Activated CD8-positive, alpha-beta T cell treated with anti-CD3 and anti-CD28 coated beads, Interleukin-2, amount 10 ng/mL, durations not matched to agents 7 days and 5 days (primary cell): Measurements from ENCODE around the gene ZNF385D. TPM values are rescaled to one million over a fixed set of nuclear protein-coding genes. Genes with fewer than 3 reads are reported as not detected.

Source experiments
- ATAC-seq: fragments of 150-1000 bp; cut with Tn5 transposase; one replicate; pipeline ENCODE4 v1.10.0; 2021; ENCODE audit warnings: moderate library complexity
- CTCF ChIA-PET: fragments of 350-600 bp; sonication (Branson Sonifier 250); formaldehyde crosslinking; loops from one replicate; lab custom pipeline; 2021; ENCODE audit warnings: antibody characterized with exemption; lab: Charles Lee
- POLR2A ChIA-PET: fragments of 350-600 bp; sonication (Branson Sonifier 250); formaldehyde crosslinking; loops from one replicate; lab custom pipeline; 2021; ENCODE audit warnings: antibody characterized with exemption; lab: Charles Lee
- DNase-seq: peaks from one replicate; pipeline ENCODE4 v3.0.0-alpha.2; 2020
- H3K27ac Mint-ChIP-seq: one replicate; pipeline ENCODE4 v1.8.0; 2021; ENCODE audit warnings: mild to moderate bottlenecking, mixed read lengths
- H3K27me3 Mint-ChIP-seq: one replicate; pipeline ENCODE4 v1.8.0; 2021; ENCODE audit warnings: low read depth, mixed read lengths
- H3K36me3 Mint-ChIP-seq: one replicate; pipeline ENCODE4 v1.8.0; 2021; ENCODE audit warnings: low read depth, mixed read lengths
- H3K4me1 Mint-ChIP-seq: one replicate; pipeline ENCODE4 v1.8.0; 2021; ENCODE audit warnings: low read depth, mixed read lengths
- H3K4me3 Mint-ChIP-seq: one replicate; pipeline ENCODE4 v1.8.0; 2021; ENCODE audit warnings: mild to moderate bottlenecking, mixed read lengths
- H3K9me3 Mint-ChIP-seq: one replicate; pipeline ENCODE4 v1.8.0; 2022; ENCODE audit warnings: mixed read lengths; ENCODE audit not compliant: insufficient read depth
- total RNA-seq, 2 experiments: library from RNA; stranded (reverse); gene quantifications; one replicate each; pipeline ENCODE4 v1.2.3, GENCODE V29; 2021

Gene ZNF385D
- total RNA-seq, 2 experiments from 2014 or later: not detected

DNA sequence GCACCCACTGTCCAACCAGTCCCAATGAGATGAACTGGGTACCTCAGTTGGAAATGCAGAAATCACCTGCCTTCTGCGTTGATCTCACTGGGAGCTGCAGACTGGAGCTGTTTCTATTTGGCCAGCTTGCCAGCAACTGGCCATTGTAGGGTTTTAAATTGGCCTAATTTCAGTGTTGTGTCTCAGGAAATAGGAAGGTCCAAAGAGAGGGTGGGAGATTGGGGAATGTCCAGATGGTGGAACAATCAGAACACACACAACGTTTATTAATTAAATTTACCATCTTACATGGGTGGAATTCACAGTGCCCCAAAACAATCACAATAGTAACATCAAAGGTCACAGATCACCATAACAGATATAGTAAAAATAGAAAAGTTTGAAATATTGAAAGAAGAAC, 189.5 kb downstream of the ZNF385D start:
- Mint-ChIP-seq H3K27me3 (no peaks in the 10 kb centered on the region), H3K36me3 (no peaks in the 10 kb centered on the region), H3K9me3 (peaks cover 13% of the 10 kb centered on the region), H3K4me3 (no peak overlapping the region), H3K4me1 (no peaks in the 10 kb centered on the region), H3K27ac (no peak overlapping the region)
- ATAC-seq: no peak
- no peak for DNase-seq
- ChIA-PET CTCF (no interaction called here), POLR2A (no interaction called here)

DNA sequence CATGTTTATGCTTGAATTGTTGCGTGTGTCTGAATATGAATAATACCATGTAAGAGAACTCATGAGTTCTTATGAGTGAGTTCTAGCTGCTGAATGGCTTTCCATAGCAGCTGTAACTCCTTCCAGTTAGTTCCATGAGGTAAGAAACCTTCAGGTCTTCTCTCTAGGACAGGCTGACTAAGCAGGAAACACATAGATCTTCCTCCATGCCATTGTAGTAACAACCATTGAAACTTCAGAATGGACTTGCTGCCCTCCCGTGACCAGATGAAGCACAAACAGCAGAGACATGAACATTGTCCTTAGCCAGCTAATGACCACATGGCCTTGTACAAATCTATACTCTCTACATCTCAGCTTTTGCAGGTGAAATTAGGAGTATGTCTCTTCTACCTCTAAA, 200.0 kb downstream of the ZNF385D start:
- POLR2A ChIA-PET: no interaction called here
- Mint-ChIP-seq H3K36me3 (no peaks in the 10 kb centered on the region), H3K4me1 (no peaks in the 10 kb centered on the region), H3K4me3 (no peak overlapping the region), H3K27ac (no peak overlapping the region), H3K9me3 (peaks cover 8% of the 10 kb centered on the region), H3K27me3 (no peaks in the 10 kb centered on the region)
- ATAC-seq: no peak
- CTCF ChIA-PET: no interaction called here
- no peak for DNase-seq

DNA sequence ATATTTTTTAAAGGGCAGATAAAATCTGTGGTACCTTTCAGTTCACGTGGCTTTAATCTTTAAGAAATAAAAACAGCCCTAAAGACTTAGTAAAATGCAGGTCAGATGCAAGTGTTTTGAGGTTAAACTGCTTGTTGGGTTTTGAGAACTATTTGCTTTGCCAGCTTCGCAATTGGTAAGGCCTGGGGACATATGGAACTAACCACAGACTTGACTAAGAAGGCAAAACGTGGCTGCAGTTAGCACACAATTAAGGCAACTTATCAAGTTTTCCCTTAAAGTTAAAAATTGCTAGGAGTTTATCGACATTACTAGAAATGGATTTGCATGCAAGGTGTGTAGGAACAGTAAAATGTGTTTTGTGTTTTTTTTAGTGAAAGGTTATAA, 206.9 kb downstream of the ZNF385D start:
- ChIA-PET CTCF (no interaction called here), POLR2A (no interaction called here)
- no peak for ATAC-seq
- no peaks in the 10 kb centered on the region for H3K27me3 Mint-ChIP-seq
- no peaks in the 10 kb centered on the region for H3K4me1 Mint-ChIP-seq
- DNase-seq: no peak
- no peaks in the 10 kb centered on the region for H3K36me3 Mint-ChIP-seq
- H3K27ac Mint-ChIP-seq: no peak overlapping the region
- no peak overlapping the region for H3K4me3 Mint-ChIP-seq
- H3K9me3 Mint-ChIP-seq: peaks cover 12% of the 10 kb centered on the region

DNA sequence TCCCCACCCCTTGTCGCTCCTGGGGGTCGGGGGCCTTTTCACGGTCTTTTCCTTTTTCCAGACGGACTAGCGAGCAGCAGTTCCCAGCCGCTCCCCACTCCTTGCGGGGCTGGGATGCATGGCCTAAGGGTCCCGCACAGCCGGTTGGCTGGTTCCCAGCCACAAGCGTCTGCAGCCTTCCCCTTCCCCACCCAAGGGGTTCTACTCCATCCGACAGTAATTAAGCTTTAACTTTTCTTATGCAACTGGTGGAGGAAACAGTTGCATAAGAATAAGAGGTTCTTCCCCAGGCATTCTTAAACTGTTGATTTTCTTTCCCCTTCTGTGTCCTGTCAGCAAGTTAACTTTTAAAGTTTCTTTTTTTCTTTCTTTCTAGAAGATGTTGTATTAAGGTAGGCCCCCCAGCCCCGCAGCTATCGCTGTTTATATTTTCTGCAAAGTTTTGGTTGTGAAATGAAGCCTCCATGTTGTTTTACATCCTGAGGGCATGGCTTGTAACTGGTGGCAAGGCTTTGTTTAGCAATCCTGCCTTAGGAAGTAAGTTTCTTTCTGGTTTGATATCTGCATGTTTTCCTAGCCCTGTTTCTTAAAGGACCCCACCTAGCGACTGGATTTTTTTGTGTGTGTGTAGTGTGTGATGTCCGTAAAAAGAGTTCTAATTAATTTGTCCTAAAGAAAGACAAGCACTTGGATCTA, 207.5 kb downstream of the ZNF385D start:
- H3K4me3 Mint-ChIP-seq: no peak overlapping the region
- no peaks in the 10 kb centered on the region for H3K4me1 Mint-ChIP-seq
- no peak for DNase-seq
- no peak for ATAC-seq
- H3K36me3 Mint-ChIP-seq: no peaks in the 10 kb centered on the region
- H3K9me3 Mint-ChIP-seq: peaks cover 11% of the 10 kb centered on the region
- no peak overlapping the region for H3K27ac Mint-ChIP-seq
- CTCF ChIA-PET: no interaction called here
- H3K27me3 Mint-ChIP-seq: no peaks in the 10 kb centered on the region
- POLR2A ChIA-PET: no interaction called here

- DNase-seq: no peak
- ATAC-seq: no peak
- Mint-ChIP-seq H3K36me3 (no peaks in the 10 kb centered on the region), H3K27ac (no peak overlapping the region), H3K4me1 (no peaks in the 10 kb centered on the region), H3K9me3 (peaks cover 7% of the 10 kb centered on the region), H3K4me3 (no peak overlapping the region), H3K27me3 (no peaks in the 10 kb centered on the region)
- POLR2A ChIA-PET: no interaction called here
- CTCF ChIA-PET: no interaction called here
Measured at GRCh38 chr3:21542656-21543379, 208.2 kb downstream of the ZNF385D start.

GRCh38 chr3:21540265-21540664, 210.7 kb downstream of the ZNF385D start:
- no peak for ATAC-seq
- no peak for DNase-seq
- H3K9me3 Mint-ChIP-seq: peaks cover 11% of the 10 kb centered on the region
- H3K27ac Mint-ChIP-seq: no peak overlapping the region
- H3K27me3 Mint-ChIP-seq: no peaks in the 10 kb centered on the region
- H3K4me3 Mint-ChIP-seq: no peak overlapping the region
- POLR2A ChIA-PET: no interaction called here
- H3K36me3 Mint-ChIP-seq: no peaks in the 10 kb centered on the region
- H3K4me1 Mint-ChIP-seq: no peaks in the 10 kb centered on the region
- CTCF ChIA-PET: no interaction called here

DNA sequence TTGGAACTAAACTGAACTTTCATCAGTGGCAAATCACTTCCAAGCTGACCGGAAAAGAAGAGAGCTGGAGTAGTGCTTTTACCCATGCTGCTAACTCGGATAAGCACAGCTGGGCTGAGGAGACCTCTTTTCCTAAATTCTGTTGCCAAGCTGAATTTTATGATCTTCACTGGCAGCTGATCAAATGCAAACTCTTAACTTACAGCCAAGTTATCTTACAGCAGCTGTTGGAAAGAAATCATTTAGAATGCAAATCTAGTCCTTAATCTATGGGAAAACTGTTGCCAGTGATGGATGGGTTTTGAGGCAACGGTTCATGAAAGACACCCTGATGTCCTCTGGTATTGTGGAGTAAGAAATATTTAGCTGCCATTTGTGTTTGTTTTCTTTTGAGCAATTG, 216.5 kb downstream of the ZNF385D start:
- Mint-ChIP-seq H3K9me3 (peaks cover 29% of the 10 kb centered on the region), H3K36me3 (no peaks in the 10 kb centered on the region), H3K27ac (no peak overlapping the region), H3K27me3 (no peaks in the 10 kb centered on the region), H3K4me1 (no peaks in the 10 kb centered on the region), H3K4me3 (no peak overlapping the region)
- POLR2A ChIA-PET: no interaction called here
- DNase-seq (no peak), ATAC-seq (no peak)
- CTCF ChIA-PET: no interaction called here

- no peak for DNase-seq
- ChIA-PET POLR2A (no interaction called here), CTCF (no interaction called here)
- Mint-ChIP-seq H3K36me3 (no peaks in the 10 kb centered on the region), H3K4me3 (no peak overlapping the region), H3K27me3 (no peaks in the 10 kb centered on the region), H3K9me3 (peaks cover 38% of the 10 kb centered on the region), H3K4me1 (no peaks in the 10 kb centered on the region), H3K27ac (no peak overlapping the region)
- ATAC-seq: no peak
Measured at GRCh38 chr3:21533002-21533401, 218.0 kb downstream of the ZNF385D start.

- no peaks in the 10 kb centered on the region for H3K27me3 Mint-ChIP-seq
- H3K27ac Mint-ChIP-seq: no peak overlapping the region
- POLR2A ChIA-PET: no interaction called here
- DNase-seq (no peak), ATAC-seq (no peak)
- no peak overlapping the region for H3K4me3 Mint-ChIP-seq
- H3K36me3 Mint-ChIP-seq: no peaks in the 10 kb centered on the region
- CTCF ChIA-PET: no interaction called here
- H3K4me1 Mint-ChIP-seq: no peaks in the 10 kb centered on the region
- peaks cover 38% of the 10 kb centered on the region for H3K9me3 Mint-ChIP-seq
Measured at GRCh38 chr3:21531909-21532308, 219.1 kb downstream of the ZNF385D start.

DNA sequence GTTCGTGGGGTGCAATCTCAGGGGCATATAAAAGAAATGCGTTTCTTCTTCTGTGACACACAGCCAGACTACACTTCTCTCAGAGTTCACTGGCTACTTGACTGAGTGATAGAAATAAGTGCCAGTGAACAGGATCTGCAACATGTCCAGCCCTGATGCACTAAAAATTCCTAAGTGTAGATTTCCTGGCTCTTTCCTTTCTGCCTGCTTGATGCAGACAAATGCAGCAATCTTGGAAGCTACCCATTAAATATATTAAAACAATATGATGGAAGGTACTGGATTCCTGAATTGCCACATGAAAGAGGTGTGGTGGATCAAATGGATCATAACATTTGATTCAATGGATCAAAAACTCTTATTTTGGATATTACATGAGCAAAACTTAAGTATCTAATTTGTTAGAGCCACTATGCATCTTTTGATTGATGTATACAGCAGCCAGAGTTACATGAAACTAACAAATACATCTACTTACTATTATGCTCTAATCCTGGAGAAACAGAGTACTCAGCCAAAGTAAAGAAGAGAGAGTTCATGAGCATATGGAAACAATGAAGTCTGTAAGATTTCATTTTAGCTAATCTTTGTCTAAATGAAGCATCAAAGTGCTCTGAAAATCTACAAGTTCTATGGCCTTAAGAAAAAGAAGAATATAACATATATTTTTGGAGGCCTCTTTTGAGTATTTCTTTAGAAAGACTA, 222.6 kb downstream of the ZNF385D start:
- DNase-seq (no peak), ATAC-seq (no peak)
- Mint-ChIP-seq H3K9me3 (peaks cover 35% of the 10 kb centered on the region), H3K27me3 (no peaks in the 10 kb centered on the region), H3K4me3 (no peak overlapping the region), H3K27ac (no peak overlapping the region), H3K4me1 (no peaks in the 10 kb centered on the region), H3K36me3 (no peaks in the 10 kb centered on the region)
- CTCF ChIA-PET: no interaction called here
- POLR2A ChIA-PET: no interaction called here

DNA sequence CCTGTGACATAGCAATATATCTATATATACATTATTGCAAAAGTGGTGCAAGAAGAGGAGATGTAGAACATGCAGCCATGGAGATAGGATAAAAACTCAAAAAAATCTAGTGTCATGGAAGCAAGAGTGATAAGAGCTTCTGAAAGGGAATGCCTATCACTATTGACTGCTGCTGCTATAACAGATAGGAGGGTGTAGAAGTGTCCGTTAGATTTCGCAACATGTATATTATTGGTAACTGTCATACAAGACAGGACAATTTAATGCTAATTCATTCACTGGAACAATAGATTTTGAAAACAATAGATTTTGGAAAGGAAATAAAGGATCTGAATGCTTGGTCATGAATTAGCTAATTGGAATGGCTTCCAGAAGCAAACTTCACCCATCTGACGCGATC, 224.5 kb downstream of the ZNF385D start:
- Mint-ChIP-seq H3K9me3 (peaks cover 29% of the 10 kb centered on the region), H3K36me3 (no peaks in the 10 kb centered on the region), H3K27ac (no peak overlapping the region), H3K4me3 (no peak overlapping the region), H3K4me1 (no peaks in the 10 kb centered on the region), H3K27me3 (no peaks in the 10 kb centered on the region)
- ChIA-PET POLR2A (no interaction called here), CTCF (no interaction called here)
- DNase-seq (no peak), ATAC-seq (no peak)

- no peaks in the 10 kb centered on the region for H3K27me3 Mint-ChIP-seq
- no peak for ATAC-seq
- peaks cover 11% of the 10 kb centered on the region for H3K9me3 Mint-ChIP-seq
- no peak overlapping the region for H3K27ac Mint-ChIP-seq
- no peaks in the 10 kb centered on the region for H3K4me1 Mint-ChIP-seq
- DNase-seq: no peak
- POLR2A ChIA-PET: no interaction called here
- no peaks in the 10 kb centered on the region for H3K36me3 Mint-ChIP-seq
- CTCF ChIA-PET: no interaction called here
- H3K4me3 Mint-ChIP-seq: no peak overlapping the region
Measured at GRCh38 chr3:21524133-21524532, 226.9 kb downstream of the ZNF385D start.
